HepG2 (cell line): ENCODE measurements around the gene RPUSD3. TPM values are rescaled to one million over a fixed set of nuclear protein-coding genes. Genes with fewer than 3 reads are reported as not detected.

Experiments
- DNMT3B ChIP-seq: conservative IDR thresholded peaks from 2 replicates; pipeline ENCODE4 v1.6.1; 2016; ENCODE audit warnings: missing biosample characterization, control low read depth
- GRHL1 ChIP-seq: sonication (generic); formaldehyde crosslinking; conservative IDR thresholded peaks from 2 replicates; pipeline ENCODE4 v1.8.0; 2022; ENCODE audit warnings: missing genetic modification reagents
- GZF1 ChIP-seq: sonication (generic); formaldehyde crosslinking; IDR thresholded peaks from 2 replicates; pipeline ENCODE4 v1.5.1; 2020; ENCODE audit warnings: mild to moderate bottlenecking, missing genetic modification reagents
- HIVEP1 ChIP-seq: sonication (generic); formaldehyde crosslinking; IDR thresholded peaks from 2 replicates; pipeline ENCODE4 v1.4.0; 2020; ENCODE audit warnings: mild to moderate bottlenecking, missing genetic modification reagents
- LCORL ChIP-seq, 2 experiments: fragments of 450-650 bp in 1 of 2; sonication (generic) in 1 of 2; formaldehyde crosslinking in 1 of 2; IDR thresholded peaks; 2 replicates each; pipeline versions ENCODE4 v1.5.0 to v1.6.1; 2017 to 2020; ENCODE audit warnings: antibody characterized with exemption in 1 of 2, missing genetic modification reagents in 1 of 2
- MAF1 ChIP-seq: sonication (generic); formaldehyde crosslinking; IDR thresholded peaks from 2 replicates; pipeline ENCODE4 v1.5.0; 2020; ENCODE audit warnings: missing genetic modification reagents, borderline replicate concordance
- MAX ChIP-seq: IDR thresholded peaks from 2 replicates; pipeline ENCODE4 v1.6.1; 2012; ENCODE audit warnings: inconsistent platforms
- NFYB ChIP-seq: sonication (generic); formaldehyde crosslinking; IDR thresholded peaks from 2 replicates; pipeline ENCODE4 v1.4.0; 2020; ENCODE audit warnings: missing genetic modification reagents
- POLR2A ChIP-seq, 2 experiments: IDR thresholded peaks; 2 replicates each; pipeline ENCODE4 v1.6.1; 2011; ENCODE audit warnings: low read depth in 2 of 2, low read length in 2 of 2, mild to moderate bottlenecking in 1 of 2, moderate library complexity in 1 of 2; ENCODE audit not compliant: insufficient read depth in 1 of 2
- RBM39 ChIP-seq: fragments of 200-400 bp; formaldehyde crosslinking; IDR thresholded peaks from one replicate; pipeline ENCODE4 v1.6.1; 2018; ENCODE audit warnings: antibody characterized with exemption, mild to moderate bottlenecking, low read depth, low read length; ENCODE audit not compliant: poor library complexity, severe bottlenecking
- SNRNP70 ChIP-seq: fragments of 200-400 bp; formaldehyde crosslinking; IDR thresholded peaks from 2 replicates; pipeline ENCODE4 v1.6.1; 2017; ENCODE audit warnings: mild to moderate bottlenecking, low read depth, low read length, moderate library complexity
- TFAP4 ChIP-seq: sonication (generic); IDR thresholded peaks from 2 replicates; pipeline ENCODE4 v1.6.1; 2016; ENCODE audit warnings: low read depth, borderline replicate concordance
- THAP11 ChIP-seq: IDR thresholded peaks from 2 replicates; pipeline ENCODE4 v1.6.1; 2016; ENCODE audit warnings: missing biosample characterization, missing genetic modification reagents
- ZBTB34 ChIP-seq: sonication (generic); formaldehyde crosslinking; IDR thresholded peaks from 2 replicates; pipeline ENCODE4 v1.8.0; 2022; ENCODE audit warnings: mild to moderate bottlenecking, missing genetic modification reagents
- ZNF331 ChIP-seq: sonication (generic); formaldehyde crosslinking; IDR thresholded peaks from 2 replicates; pipeline ENCODE4 v1.4.0; 2020; ENCODE audit warnings: missing genetic modification reagents
- ZNF354B ChIP-seq: sonication (generic); formaldehyde crosslinking; IDR thresholded peaks from 2 replicates; pipeline ENCODE4 v1.8.0; 2022; ENCODE audit warnings: mild to moderate bottlenecking, missing genetic modification reagents
- ZNF414 ChIP-seq: sonication (generic); formaldehyde crosslinking; IDR thresholded peaks from 2 replicates; pipeline ENCODE4 v1.5.0; 2020; ENCODE audit warnings: missing genetic modification reagents
- ZNF441 ChIP-seq: sonication (generic); formaldehyde crosslinking; IDR thresholded peaks from 2 replicates; pipeline ENCODE4 v1.7.0; 2021; ENCODE audit warnings: missing genetic modification reagents, borderline replicate concordance
- ZNF616 ChIP-seq: sonication (generic); formaldehyde crosslinking; IDR thresholded peaks from 2 replicates; pipeline ENCODE4 v1.5.0; 2020; ENCODE audit warnings: low read depth, mild to moderate bottlenecking, missing genetic modification reagents
- ZNF768 ChIP-seq: sonication (generic); formaldehyde crosslinking; IDR thresholded peaks from 2 replicates; pipeline ENCODE4 v1.4.0; 2020; ENCODE audit warnings: missing genetic modification reagents
- ZNF777 ChIP-seq: sonication (generic); formaldehyde crosslinking; IDR thresholded peaks from 2 replicates; pipeline ENCODE4 v1.4.0; 2020; ENCODE audit warnings: missing genetic modification reagents
- ZNF816 ChIP-seq: sonication (generic); formaldehyde crosslinking; IDR thresholded peaks from 2 replicates; pipeline ENCODE4 v1.8.0; 2022; ENCODE audit warnings: missing genetic modification reagents, mild to moderate bottlenecking, borderline replicate concordance
- polyA plus RNA-seq, 8 experiments: library from polyadenylated mRNA; depleted of rRNA in 3 of 8; stranded (reverse) in 7 of 8; unstranded in 1 of 8; fragments of >200 nt; fragmentation: Illumina TruSeq in 4 of 8; extraction: Trizol in 4 of 8; gene quantifications; 2 replicates each; pipeline versions ENCODE4 v1.2.1 to v1.2.3, GENCODE V29; 2011 to 2016; ENCODE audit warnings: low read depth in 4 of 8, missing spikeins in 1 of 8, mixed read lengths in 1 of 8; ENCODE audit not compliant: insufficient read depth in 1 of 8
- total RNA-seq, 5 experiments: library from RNA; depleted of rRNA; stranded (reverse); fragments of >200 nt; fragmentation: Illumina TruSeq; extraction: Trizol; gene quantifications; 2 replicates each; pipeline ENCODE4 v1.2.3, GENCODE V29; 2016; ENCODE audit warnings: low read depth in 1 of 5

The RPUSD3 gene
- total and polyA plus RNA-seq, 2 of the 13 experiments (the other 11 are each of a cell fraction or from before 2014, with no cell fraction given): 32.1 to 48.7 TPM

GRCh38 chr3:9862391-9863057 lies 18.7 kb upstream of the RPUSD3 start (continued):
- TF ChIP-seq MAX (peak; percentile 49), SNRNP70 (no peak), NFYB (no peak), TFAP4 (0 out of 2 replicates have a peak, but pooled peaks have one; percentile 34), MAF1 (no peak), ZNF777 (CRISPR knock-in tag) (peak; percentile 77), POLR2A (IDR thresholded peaks at IDR 0.05; ENCODE audit: insufficient read depth in 1 of 2, low read depth in 2 of 2, low read length in 2 of 2) (peak in 1 of 2 experiments; percentile 80; a peak in 3 of 4 replicates), ZNF331 (CRISPR knock-in tag) (peak; percentile 70), ZNF616 (CRISPR knock-in tag) (no peak), THAP11 (CRISPR knock-in tag) (peak; percentile 44; the same call in 1 of the 2 replicates), ZNF441 (CRISPR knock-in tag) (peak; percentile 54; the same call in 1 of the 2 replicates), ZNF816 (no peak), GZF1 (CRISPR knock-in tag) (no peak), DNMT3B (no peak), ZNF414 (CRISPR knock-in tag) (no peak), ZNF354B (CRISPR knock-in tag) (no peak), ZNF768 (CRISPR knock-in tag) (0 out of 2 replicates have a peak, but pooled peaks have one; percentile 39), RBM39 (peak; percentile 45), LCORL (IDR thresholded peaks at IDR 0.05) (no peak), LCORL (CRISPR knock-in tag; IDR thresholded peaks at IDR 0.05) (peak; percentile 88), GRHL1 (no peak), ZBTB34 (CRISPR knock-in tag) (no peak), HIVEP1 (CRISPR knock-in tag) (no peak)
